GM18909 (cell line): ENCODE measurements around the gene FKBP5.
"Not testable (repeated sequence)": the region's sequence is repeated elsewhere in the genome, so short reads cannot be mapped to it uniquely, and the experiment has no call there.

Experiments
- ATAC-seq: cut with Tn5 transposase; IDR thresholded peaks from one replicate; pipeline ENCODE4 v1.9.1; 2021; ENCODE audit warnings: mild to moderate bottlenecking; ENCODE audit not compliant: unreplicated experiment, poor library complexity

FKBP5 gene

DNA sequence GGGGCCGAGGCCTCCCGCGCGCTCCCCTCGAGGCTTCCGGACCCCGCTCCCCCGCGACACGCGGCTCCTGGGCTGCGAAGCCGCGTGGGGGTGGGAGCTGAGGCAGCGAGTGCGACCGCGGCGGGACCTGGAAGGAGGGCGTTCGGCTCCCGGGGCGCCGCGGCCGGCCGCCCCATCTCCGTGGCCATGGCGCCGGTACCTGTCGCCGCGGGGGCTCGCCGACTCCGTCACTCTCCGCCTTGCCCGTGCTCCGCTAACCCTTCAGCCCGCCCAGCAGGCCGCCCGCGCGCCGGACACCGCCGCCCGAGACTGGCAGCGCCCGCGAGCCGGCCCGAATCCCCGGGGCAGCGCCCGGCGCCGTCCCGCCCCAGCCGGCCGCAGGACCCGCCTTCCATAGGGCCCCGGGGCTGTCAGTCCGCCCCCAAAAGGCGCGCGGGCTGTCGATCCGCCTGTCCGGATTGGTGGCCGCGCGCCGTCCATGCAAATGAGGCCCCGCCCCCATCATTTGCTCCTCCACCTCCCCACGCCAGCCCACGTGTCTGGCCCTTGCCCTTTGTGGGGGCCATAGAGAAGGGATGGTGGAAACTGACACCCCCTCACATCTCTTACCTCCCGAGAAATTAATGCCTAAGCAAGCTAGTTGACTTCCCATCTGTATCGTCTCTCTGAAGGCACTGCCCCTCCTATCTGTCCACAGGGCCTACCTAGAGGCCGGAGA is at the start of gene FKBP5:
Gene FKBP5 (minus strand): TSS at position 311 of the 718 bp plus-strand sequence. CDS start 46,091 bp downstream, outside the sequence.
- peak; percentile 86 for ATAC-seq

DNA sequence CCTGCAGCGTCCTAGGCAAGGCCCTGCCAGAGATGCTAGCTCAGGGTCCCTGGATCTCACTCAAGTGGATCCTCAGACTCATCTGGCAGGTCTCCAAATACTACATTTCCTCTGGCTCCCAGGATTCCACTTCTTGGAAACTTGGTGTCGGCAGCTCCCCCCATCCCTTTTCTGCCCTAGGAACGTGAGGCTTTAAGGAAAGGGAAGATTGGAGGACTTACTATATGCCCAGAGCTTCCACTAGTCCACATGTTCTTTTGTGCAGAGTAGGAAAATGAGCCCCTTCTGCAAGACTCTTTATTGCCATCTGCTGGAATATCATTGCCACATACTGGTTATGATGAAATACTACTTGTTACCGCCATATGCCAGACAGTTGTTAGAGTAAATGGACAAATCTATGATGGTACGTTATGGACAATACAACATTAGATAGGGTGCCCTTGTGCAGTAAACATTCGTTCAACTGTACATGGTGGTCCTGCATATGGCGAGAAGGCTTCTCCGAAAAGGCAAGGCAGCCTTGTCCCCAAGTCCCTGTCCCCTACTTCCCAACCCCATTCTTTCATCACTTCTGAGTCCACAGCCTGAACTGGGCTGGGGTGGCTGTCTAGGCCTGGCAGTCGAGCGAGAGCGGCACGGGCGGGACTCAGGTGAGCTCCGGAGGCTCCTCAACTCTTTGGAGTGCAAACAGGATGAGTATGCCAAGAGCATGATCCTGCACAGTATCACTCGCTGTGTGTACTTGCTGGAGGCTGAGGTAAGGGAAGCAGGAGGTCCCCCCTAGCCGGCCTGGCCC is 48.9 kb upstream of the FKBP5 start:
- no peak for ATAC-seq

DNA sequence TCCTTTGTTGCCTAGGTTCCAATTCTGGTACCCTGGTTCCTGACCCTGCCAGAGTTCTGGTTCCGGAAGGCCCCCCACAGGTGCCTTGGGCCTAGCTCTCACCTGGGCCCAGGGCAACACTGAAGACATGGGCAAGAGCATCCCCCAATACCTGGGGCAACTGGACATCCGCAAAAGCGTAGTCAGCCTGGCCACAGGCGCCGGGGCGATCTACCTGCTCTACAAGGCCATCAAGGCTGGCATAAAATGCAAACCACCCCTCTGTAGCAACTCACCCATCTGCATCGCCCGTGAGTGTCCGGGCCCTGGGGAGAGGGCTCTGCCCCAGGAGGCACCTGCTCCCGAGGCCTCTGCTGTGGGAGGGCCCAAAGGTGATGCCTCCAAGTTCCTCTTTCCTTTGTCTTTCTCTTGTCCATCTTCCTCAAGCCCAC is 48.3 kb upstream of the FKBP5 start, which contains the start of gene ARMC12:
Gene ARMC12 (plus strand): TSS at position 51 of the 431 bp plus-strand sequence. CDS start 77 bp downstream, at position 128.
- no peak for ATAC-seq

DNA sequence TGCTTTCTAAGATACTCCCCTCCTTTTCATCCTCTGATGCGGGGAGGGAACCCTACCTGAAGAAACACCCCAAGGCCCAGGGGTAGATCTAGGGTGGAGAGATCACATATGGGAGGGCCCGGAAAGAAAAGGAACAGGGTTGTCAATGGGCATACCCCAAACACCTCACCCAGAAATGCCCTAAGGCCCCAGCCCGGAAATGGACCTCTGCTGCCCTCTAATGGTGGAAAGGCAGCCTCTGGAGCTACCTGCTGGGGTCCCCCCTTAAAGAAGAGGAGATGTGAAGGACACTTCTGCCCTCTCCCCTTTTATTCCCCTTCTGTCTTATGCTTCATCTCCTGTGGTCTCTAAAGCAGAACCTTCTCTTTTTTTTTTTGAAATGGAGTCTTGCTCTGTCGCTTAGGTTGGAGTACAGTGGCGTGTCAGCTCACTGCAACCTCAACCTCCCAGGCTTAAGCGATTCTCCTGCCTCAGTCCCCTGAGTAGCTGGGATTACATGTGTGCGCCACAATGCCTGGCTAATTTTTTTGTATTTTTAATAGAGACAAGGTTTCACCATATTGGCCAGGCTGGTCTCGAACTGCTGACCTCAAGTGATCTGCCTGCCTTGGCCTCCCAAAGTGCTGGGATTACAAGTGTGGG is 47.7 kb upstream of the FKBP5 start:
- ATAC-seq = no peak

DNA sequence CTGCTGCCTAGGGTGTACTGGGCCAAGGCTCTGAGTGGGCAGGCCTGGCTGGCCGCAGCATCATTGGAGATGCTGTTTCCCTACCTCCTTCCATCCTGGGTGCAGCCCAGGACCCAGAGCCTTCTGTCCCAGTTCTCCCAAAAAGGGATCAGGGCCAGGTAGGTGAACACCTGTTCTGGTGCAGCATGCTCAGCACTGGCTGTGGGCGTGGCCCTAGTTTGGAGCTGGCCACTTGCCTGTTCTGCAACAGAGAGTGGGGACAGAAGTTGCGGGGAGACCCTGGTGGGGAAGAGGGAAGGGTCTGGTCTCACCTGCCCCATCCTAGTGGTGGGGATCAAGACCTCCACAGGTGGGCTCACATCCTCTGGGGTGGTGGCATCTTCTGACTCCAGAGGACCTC is 46.7 kb upstream of the FKBP5 start:
- no peak for ATAC-seq

DNA sequence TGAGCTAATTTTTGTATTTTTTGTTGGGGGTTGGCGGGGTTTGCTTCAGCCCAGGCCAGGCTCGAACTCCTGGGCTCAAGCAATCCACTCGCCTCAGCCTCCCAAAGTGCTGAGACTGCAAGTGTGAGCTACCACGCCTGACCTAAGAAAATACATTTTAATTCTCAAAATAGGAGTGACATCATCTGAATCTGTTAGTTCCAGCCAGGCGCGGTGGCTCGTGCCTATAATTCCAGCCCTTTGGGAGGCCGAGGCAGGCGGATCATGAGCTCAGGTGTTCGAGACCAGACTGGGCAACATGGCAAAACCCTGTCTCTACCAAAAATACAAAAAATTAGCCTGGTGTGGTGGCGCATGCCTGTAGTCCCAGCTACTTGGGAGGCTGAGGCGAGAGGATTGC is 45.6 kb upstream of the FKBP5 start:
- ATAC-seq = not testable (repeated sequence)

DNA sequence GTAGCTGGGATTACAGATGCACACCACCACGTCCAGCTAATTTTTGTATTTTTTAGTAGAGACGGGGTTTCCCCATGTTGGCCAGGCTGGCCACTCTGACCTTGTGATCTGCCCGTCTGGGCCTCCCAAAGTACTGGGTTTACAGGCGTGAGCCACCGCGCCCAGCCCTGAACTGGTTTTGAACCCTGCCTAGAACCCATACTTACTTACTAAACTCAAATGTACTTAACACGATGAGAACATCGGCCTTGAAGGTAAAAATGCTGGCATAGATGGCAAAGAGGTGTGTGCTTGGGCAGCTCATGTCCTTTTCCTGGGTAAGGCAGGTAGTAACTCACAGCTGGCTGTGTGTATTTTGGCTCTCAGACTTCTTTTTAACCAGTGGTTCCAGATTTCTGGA is 44.9 kb upstream of the FKBP5 start:
- no peak for ATAC-seq

DNA sequence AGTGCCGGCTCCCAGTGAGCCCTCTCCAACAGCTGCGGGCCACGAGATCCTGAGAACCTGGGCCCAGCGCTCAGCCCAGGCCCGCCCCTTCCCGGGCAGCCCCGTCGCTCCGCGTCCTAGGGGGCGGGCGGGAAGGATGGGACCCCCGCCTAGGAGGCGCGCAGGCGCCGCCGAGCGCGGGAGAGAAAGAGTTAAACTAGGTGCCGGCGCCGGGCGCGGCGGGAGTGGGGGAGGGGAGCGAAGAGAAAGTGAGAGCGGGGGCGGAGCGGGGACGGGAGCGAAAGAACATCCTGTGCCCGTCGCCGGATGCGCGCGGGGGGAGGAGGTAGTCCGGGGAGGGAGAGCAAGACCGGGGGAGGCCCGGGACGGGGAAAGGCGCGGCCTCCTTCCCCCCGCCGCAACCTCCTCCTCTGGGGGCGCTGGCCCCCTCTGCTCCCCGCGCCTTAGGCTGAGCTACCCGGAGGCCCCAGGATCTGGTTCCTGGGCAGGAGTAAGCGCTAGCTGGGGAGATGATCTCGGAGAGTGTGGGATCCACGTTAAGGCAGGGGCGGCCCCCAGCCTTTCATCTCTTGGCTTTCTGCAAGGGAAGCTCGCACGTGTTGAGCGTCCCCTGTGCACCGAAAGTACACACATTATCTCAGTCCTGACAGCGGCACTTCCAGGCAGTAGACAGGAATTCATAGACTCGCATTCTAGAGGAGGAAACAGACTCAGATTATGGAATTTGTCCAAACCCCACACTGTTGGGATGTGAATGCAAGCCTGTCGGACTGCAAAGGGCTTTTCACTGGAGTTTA is 43.2 kb upstream of the FKBP5 start:
- ATAC-seq = peak; percentile 50

DNA sequence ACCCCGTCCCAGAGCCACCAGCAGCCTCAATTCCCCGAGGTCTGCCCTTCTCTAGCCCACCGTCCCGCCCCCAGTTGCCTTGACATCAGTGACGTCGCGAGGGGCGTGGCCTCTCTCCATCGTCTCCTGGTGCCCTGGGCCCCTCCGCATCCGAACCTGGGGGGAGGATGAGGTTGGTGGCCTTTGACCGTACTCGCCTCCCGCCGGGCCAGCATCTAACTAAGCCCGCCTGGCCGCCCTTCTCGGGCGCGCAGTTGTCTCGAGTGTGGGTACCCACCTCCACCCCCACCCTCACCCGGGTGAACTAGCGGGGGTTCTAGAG is 42.7 kb upstream of the FKBP5 start:
- ATAC-seq = peak; percentile 47

DNA sequence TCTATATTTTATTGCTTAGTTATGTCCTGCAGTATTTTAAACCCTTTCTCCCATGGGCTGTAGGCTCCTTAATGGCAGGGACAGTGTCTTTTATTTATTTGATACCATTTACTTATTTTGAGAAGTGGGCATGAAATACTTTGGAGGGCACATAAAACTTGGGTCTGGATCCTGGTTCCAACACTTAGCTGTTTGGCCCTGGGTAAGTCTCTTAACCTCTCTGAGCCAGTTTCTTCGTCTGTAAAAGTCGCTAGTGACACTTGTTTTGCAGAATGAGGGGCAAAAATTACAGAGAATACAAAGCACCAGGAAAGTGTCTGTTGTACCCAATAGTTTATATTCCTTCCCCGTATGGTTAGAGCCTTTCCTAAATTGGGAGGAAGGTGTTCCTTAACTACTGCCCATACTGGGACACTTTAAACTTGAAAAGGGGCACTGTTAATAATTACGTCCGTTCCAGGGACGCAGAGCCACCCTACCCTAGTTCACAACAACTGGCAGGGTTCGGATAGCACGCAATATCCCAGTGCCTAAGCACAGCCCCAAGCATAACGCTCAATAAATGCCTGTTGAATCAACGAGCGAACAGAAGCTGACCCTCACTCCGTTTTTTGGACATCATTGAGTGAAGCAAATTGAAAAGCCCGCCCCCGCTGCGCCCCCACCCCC is 42.2 kb upstream of the FKBP5 start:
- ATAC-seq = no peak

DNA sequence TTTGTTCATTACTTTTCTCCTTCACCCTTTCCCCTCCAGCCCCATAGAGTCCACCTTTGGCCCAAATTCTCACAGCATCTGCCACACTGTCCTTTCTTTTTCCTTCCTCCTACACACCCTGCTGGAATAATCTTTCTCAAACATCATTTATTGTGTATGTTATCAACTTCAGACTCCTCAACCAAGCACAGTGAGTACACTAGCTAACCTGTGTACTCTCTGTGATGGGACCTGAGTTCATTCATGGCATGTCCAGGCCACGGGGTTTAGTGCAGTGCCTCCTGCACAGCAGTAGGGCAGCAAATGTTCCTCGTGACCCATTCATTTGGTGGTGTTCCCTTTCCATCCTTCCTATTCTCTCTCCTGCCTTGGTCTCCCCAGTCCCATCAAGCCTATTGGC is 41.0 kb upstream of the FKBP5 start:
- no peak for ATAC-seq

DNA sequence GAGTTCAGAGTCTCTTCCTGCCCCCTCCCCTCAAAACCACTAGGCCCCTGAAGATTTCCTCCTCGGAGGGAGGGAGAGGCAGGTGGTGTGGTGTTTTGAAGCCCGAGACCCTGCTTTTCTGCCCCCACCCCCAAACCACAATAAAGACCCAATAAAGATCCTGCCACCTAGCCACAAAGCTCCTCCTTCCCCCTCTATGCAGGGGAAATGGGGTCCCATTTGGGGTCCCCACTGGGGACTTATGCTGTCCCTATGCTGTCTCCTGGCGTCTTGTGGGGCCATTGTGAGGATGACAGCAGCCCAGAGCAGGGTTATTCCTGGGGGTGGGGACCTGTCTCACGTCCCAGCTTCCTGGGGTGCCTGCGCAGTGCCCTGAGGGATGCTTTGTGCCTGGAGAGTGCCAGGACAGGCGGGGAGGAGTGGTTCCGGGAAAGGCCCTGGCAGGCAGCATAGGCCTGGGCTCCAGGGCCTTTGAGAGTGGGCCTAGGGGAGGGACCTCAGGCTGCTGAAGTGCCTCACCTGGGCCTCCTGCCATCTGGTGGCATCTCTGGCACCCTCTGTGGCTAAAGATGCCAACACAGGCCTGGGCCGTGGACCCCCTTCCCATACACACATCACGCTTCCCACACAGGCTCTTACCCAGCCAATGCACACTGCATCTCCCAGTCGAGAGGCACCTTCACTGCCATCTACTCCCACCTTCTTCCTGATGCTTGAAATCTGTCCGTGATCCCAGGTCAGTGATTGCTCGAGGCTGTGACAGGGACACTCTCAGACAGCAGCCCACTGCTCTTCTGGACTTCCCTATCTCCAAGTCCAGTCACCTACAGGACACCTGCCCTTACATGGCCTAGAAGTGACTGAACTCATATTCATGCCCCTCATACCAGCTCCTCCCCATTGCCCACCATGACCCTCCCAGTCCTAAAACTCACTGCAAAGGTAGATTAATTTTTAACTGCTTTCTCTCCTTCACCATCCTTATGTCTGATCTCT is 40.3 kb upstream of the FKBP5 start:
- ATAC-seq = no peak

DNA sequence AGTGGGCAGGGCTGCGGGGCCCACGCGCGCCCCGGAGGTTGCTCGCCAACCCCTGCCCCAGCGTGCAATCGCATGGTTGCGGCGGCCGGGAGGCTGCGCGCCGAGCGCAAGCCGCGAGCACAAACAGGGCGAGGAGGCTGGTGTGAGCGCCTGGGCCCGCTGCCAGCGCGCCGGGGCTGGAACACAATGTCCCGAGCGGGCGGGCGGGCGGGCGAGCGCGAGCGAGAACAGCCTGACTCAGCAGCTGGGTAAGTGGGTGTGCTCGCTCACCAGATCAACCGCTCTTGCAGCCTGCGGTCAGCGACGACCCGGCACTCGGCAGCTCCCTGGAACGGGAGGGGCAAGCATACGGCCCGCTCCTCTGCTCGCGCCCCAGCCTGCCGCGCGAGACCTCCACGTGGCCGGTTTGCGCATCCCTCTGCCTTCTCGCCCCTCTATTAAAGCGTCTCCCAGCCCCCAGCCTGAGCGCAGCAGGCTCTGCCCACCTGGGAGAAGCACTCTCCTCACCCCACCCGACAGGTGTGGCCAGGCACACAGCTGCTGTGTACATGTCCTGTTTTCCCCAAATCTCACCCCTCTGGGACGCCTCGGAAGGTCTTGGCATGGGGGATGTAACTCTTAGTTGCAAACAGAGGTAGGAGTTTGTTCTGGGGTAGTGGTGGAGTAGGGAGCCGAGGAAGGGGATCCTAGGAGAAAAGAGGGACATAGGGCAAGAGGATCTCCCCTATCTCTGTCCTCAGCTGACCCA is 39.4 kb upstream of the FKBP5 start:
- ATAC-seq = peak; percentile 42

DNA sequence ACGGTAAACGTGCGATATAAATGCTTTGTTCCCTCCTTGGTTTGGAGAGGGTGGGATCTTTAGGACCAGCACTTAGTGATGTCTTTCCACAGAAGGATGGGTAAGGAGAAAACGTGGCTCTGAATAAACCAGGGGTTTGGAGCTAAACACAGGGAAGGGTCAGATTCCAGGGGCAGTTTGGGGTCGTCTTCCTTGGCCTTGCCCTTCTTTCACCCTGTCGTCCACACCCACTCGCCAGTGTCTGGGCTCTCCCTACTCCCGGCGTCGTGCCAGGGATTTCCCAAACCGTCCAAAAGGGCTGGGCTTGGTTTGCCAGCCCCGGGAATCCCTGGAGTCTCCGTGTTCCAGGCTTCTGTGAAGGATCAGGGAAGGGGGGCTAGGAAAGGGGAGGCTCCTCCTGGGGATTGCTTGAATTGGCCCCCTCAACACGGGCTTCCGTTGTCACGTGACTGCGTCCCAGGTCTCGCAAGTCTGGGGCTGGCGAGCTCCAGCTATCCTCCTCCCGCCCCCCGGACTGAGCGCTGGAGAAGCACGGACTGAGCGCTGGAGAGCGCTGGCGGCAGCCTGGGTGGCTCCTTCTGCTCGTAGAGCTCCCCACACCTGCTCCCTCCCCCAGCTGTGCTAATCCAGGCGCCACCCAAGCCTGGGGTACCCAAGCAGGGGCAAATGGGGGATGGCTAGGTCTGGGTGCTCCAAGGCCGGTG is 38.7 kb upstream of the FKBP5 start:
- ATAC-seq = peak; percentile 14

DNA sequence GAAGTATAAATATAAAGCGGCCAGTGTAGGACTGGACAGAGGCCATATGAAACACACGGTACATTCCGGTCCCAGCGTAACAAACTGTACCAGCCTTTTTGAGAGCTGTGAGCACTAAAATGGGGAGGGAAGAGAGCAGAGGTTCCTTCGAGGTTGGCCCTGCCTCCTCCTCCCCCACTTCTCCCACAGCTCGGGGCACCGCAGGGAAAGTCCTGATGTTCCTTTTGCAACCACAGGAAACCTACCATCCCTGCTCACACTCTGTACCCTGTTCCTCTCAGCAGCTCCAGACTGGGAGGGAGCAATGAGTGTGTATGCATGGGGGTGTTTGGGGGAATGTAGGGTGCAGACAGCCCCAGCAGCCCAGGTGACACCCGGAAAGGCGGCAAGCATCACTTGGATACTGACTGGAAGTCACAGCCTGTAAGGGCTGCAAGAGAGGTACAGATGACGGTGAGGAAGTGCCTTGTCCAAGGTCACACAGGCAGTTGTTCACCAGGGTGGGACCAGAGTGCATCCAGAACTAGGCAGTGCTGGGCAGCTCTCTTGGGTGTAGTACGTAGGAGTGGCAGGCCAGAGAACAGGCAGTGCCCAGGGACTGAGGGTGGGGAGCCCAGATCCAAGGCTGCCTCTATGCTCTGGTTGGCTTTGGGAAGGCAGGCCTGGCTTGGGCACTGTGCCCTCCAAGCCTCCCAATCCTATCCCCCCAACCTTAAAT is 37.2 kb upstream of the FKBP5 start:
- ATAC-seq = no peak

DNA sequence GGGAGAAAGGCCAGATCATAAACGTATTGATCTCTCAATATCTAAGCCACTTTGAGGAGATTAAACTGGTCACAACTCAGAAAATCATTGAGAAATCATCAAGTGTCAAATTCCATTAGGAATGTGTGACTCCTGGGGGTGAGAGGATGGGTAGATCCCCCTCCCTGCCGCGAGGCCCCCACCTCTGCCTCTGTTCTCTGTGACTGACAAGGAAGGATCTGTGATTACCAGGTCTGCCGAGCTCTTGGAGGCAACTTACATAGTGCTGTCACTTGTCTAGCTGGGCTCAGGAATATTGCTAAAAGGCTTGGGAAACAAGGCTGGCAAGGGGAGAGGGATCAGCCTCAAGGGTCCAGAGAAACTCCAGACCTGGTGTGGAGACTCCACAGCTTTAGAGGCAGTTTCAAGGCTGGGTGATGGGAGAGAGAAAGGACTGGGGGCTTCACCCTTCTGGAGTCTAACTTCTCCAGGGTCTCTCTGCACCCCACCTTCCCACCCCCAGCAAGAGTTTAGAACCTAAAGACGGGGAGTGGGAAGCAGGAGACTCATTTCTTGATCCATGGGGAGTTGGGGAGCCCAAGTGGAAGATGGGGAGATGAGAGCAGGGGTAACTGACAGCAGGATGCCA is 36.5 kb upstream of the FKBP5 start:
- ATAC-seq = no peak
